LNCaP clone FGC (cell line): ENCODE results near the gene TMEM235.
"Not testable (repeated sequence)": the region's sequence is repeated elsewhere in the genome, so short reads cannot be mapped to it uniquely, and the experiment has no call there.

Experiments used
- DNase-seq: peaks from one replicate; pipeline ENCODE4 v3.0.0-alpha.2; 2011; ENCODE audit warnings: low read depth
- H3K4me3 ChIP-seq: 2 replicates; pipeline ENCODE4 v1.5.1; 2011; ENCODE audit warnings: mild to moderate bottlenecking, low read depth, low read length, control low read depth
- TF ChIP-seq, protein P1 (sequence below): IDR thresholded peaks from 2 replicates; pipeline ENCODE4 v1.5.1; 2012; ENCODE audit warnings: mild to moderate bottlenecking; ENCODE audit not compliant: control insufficient read depth, insufficient read depth; ENCODE audit errors: extremely low read depth

The TMEM235 gene

GRCh38 chr17:78232859-78233173, 1.4 kb downstream of the TMEM235 start:
- H3K4me3 ChIP-seq = no peak overlapping the region
- TF ChIP-seq, protein P1, sequence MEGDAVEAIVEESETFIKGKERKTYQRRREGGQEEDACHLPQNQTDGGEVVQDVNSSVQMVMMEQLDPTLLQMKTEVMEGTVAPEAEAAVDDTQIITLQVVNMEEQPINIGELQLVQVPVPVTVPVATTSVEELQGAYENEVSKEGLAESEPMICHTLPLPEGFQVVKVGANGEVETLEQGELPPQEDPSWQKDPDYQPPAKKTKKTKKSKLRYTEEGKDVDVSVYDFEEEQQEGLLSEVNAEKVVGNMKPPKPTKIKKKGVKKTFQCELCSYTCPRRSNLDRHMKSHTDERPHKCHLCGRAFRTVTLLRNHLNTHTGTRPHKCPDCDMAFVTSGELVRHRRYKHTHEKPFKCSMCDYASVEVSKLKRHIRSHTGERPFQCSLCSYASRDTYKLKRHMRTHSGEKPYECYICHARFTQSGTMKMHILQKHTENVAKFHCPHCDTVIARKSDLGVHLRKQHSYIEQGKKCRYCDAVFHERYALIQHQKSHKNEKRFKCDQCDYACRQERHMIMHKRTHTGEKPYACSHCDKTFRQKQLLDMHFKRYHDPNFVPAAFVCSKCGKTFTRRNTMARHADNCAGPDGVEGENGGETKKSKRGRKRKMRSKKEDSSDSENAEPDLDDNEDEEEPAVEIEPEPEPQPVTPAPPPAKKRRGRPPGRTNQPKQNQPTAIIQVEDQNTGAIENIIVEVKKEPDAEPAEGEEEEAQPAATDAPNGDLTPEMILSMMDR = no peak
- no peak for DNase-seq

DNA sequence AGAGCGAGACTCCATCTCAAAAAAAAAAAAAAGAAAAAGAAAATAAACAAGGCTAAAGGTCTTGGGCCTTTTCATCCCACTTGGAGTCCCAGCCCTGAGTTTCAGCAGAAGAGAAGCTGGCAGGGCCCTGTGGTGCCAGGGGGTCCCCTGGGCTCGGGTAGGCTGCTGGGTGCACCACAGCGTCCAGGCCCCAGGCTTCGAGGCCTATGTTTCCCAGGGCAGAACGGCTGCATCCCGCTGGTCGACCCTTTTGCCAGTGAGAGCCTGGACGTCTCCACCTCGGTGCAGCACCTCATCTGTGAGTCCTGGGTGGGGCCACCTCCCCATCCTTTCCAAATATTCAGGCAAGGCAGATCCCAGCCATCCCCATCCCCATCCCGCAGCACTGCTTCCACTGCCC, 2.2 kb downstream of the TMEM235 start:
- DNase-seq = no peak
- no peak overlapping the region for H3K4me3 ChIP-seq
- TF ChIP-seq, protein P1 = no peak

DNA sequence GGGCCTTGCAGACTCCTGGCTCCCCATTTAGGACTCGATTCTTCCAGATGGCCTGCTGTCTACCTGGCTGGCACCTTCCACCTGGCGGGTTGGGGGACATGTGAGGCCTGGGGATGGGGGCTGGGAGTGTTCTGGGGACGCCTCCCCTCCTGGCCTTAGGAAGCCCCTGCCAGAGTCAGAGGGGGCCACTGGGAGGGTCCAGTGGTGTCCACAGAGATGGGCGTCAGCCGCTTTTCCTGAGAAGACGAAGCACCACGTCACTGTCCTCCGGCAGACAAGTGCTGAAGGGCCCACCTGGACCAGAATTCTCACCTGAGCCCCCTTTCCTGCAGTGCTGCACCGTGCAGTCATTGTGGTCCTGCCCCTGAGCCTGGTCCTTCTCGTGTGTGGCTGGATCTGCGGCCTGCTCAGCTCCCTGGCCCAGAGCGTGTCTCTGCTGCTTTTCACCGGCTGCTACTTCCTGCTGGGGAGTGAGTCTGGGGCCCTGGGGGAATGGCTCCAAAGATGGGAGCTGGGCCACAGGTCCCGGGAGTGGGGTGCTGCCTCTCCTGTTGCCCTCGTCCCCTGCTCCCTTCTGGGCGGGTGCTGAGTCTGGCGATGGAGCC, 2.9 kb downstream of the TMEM235 start:
- no peak for DNase-seq
- TF ChIP-seq, protein P1 = no peak
- H3K4me3 ChIP-seq = no peak overlapping the region

GRCh38 chr17:78235022-78235421, 3.6 kb downstream of the TMEM235 start:
- not testable (repeated sequence) for DNase-seq, H3K4me3 ChIP-seq

DNA sequence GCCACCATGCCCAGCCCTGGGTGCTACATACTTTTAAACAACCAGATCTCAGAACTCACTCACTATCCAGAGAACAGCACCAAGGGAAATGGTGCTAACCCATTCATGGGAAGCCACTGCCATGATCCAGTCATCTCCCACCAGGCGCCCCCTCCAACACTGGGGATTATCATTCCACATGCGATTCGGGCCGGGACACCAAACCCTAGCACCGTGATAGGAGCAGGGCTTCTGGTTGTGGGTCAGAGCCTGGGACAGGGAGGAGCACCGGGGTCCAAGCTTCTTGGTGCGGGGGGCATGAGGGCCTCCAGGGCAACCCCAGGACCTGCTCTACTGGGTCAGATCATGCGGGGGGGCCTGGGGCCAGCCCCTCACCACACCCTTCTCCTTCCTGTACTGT, 4.5 kb downstream of the TMEM235 start:
- no peak overlapping the region for H3K4me3 ChIP-seq
- no peak for DNase-seq
- TF ChIP-seq, protein P1 = no peak

- TF ChIP-seq, protein P1 = no peak
- no peak for DNase-seq
Measured at GRCh38 chr17:78236362-78237127, 5.1 kb downstream of the TMEM235 start.

GRCh38 chr17:78237401-78238012, 6.1 kb downstream of the TMEM235 start:
- no peak for DNase-seq
- TF ChIP-seq, protein P1 = no peak
- no peak overlapping the region for H3K4me3 ChIP-seq

More at GRCh38 chr17:78236362-78237127, 5.1 kb downstream of the TMEM235 start:
- no peak overlapping the region for H3K4me3 ChIP-seq
